Tibial nerve (tissue), 4 donors: Measurements from ENCODE around the gene SUSD1.

Experiments
- EP300 ChIP-seq, 2 donors: sonication (generic); formaldehyde crosslinking; IDR thresholded peaks; one replicate each; pipeline ENCODE4 v1.6.1; 2017; ENCODE audit warnings: antibody characterized with exemption in 2 of 2, mild to moderate bottlenecking in 1 of 2
- POLR2A ChIP-seq, 2 donors: fragments of 450-650 bp; IDR thresholded peaks; one replicate each; pipeline ENCODE4 v1.6.1; 2017; ENCODE audit warnings: antibody characterized with exemption in 2 of 2, mild to moderate bottlenecking in 2 of 2, moderate library complexity in 2 of 2
- TF ChIP-seq, protein P1 (sequence below), 5 experiments: fragments of 200-600 bp in 3 of 5; fragments of 450-650 bp in 2 of 5; sonication (generic) in 3 of 5; IDR thresholded peaks; one replicate each; pipeline ENCODE4 v1.5.1; 2016 to 2019; ENCODE audit warnings: antibody characterized with exemption in 5 of 5, mild to moderate bottlenecking in 3 of 5, moderate library complexity in 2 of 5

- TF ChIP-seq, protein P1, sequence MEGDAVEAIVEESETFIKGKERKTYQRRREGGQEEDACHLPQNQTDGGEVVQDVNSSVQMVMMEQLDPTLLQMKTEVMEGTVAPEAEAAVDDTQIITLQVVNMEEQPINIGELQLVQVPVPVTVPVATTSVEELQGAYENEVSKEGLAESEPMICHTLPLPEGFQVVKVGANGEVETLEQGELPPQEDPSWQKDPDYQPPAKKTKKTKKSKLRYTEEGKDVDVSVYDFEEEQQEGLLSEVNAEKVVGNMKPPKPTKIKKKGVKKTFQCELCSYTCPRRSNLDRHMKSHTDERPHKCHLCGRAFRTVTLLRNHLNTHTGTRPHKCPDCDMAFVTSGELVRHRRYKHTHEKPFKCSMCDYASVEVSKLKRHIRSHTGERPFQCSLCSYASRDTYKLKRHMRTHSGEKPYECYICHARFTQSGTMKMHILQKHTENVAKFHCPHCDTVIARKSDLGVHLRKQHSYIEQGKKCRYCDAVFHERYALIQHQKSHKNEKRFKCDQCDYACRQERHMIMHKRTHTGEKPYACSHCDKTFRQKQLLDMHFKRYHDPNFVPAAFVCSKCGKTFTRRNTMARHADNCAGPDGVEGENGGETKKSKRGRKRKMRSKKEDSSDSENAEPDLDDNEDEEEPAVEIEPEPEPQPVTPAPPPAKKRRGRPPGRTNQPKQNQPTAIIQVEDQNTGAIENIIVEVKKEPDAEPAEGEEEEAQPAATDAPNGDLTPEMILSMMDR (IDR thresholded peaks at IDR 0.05) = no peak
- no peak for TF ChIP-seq EP300 (IDR thresholded peaks at IDR 0.05)
- no peak for TF ChIP-seq POLR2A (IDR thresholded peaks at IDR 0.05)
Measured at GRCh38 chr9:112115970-112116753, 58.9 kb downstream of the SUSD1 start.
